AML-193 (cell line): ENCODE results near the gene C5AR2.
A peak's percentile ranks its signal among the peaks of the same experiment; 100 is the strongest.
"Not testable (repeated sequence)": the region's sequence is repeated elsewhere in the genome, so short reads cannot be mapped to it uniquely, and the experiment has no call there.

Experiments used
- DNase-seq, 2 experiments: peaks; one replicate each; lab custom pipeline; 2025; lab: John Stamatoyannopoulos, UW

C5AR2 gene

DNA sequence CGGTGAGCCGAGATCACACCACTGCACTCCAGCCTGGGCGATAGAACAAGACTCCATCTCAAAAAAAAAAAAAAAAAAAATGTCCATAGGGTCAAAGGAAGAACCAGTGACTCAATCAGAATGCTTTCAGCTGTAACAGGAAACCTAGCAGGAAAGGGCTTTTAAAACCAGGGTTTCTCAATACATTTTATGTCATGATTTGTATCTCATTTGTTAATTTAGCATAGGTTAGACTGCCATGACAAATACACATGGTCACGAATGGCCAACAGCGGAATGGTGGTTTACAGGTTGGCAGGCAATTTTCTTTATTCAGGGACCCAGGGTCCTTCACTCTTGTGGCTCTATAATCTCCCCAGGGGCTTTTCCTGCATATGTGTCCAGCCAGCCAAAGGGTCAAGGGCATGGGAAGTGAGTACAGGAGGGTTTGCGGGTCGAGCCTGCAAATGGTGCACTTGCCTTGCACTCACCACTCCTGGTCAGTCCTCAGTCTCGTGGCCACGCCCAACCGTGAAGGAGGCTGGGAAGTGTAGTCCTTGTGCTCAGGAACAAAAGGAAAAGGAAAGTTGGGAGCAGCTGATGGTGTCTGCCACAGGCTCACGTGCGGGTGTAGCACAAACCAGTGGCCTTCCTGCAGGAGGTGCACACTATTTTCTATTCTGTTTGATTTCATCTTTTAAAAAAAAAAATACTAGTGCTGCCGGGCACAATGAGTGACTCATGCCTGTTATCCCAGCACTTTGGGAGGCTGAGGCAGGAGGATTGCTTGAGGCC is 32.0 kb downstream of the C5AR2 start:
- DNase-seq, result peak; percentile 77 to 86

- DNase-seq, result not testable (repeated sequence)
These were observed 33.5 kb downstream of the C5AR2 start for GRCh38 chr19:47365455-47365854.

DNA sequence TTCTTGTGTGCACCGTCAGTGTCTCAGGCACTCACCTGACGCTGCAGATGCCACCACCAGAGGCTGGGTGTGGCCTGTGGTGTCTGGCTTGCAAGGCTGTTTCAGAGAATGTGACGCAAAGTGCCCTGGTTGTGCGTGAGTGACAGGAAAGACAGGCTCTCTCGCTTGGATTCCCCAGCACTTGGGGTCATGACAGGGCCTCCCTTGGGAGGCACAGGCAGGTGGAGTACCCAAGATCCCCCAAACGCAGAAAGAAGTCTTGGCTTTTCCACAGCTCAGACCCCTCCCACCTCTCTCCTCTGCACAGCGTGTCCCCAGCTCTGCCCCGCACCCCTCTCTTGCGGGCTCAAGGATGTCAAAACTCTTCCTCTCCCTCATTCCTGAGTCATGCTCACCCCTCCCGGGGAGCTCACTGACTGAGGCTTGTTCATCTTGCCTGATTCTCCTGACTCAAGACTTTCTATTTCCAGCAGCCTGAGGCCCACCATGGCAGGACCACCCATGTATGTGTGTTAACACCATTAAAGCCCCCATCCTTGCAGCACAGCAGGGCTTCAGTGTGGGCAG is 38.2 kb downstream of the C5AR2 start:
- DNase-seq, result peak; percentile 70 to 84

- no peak for DNase-seq
These were observed 39.3 kb downstream of the C5AR2 start for GRCh38 chr19:47371261-47371660.

DNA sequence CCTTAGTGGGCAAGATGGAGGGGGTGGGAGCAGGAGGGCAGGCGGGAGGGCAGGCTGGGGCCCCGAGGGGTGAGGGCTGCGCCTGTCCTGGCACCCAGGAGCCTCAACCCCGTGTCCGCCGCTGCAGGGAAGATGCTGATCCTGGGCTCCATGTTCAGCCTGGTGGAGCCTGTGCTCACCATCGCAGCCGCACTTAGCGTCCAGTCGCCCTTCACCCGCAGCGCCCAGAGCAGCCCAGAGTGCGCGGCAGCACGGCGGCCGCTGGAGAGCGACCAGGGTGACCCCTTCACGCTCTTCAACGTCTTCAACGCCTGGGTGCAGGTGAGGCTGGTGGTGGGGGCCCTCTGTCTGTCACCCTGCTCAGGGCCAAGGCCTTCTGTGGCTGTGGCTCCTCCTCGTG is 40.6 kb downstream of the C5AR2 start:
- no peak for DNase-seq

DNA sequence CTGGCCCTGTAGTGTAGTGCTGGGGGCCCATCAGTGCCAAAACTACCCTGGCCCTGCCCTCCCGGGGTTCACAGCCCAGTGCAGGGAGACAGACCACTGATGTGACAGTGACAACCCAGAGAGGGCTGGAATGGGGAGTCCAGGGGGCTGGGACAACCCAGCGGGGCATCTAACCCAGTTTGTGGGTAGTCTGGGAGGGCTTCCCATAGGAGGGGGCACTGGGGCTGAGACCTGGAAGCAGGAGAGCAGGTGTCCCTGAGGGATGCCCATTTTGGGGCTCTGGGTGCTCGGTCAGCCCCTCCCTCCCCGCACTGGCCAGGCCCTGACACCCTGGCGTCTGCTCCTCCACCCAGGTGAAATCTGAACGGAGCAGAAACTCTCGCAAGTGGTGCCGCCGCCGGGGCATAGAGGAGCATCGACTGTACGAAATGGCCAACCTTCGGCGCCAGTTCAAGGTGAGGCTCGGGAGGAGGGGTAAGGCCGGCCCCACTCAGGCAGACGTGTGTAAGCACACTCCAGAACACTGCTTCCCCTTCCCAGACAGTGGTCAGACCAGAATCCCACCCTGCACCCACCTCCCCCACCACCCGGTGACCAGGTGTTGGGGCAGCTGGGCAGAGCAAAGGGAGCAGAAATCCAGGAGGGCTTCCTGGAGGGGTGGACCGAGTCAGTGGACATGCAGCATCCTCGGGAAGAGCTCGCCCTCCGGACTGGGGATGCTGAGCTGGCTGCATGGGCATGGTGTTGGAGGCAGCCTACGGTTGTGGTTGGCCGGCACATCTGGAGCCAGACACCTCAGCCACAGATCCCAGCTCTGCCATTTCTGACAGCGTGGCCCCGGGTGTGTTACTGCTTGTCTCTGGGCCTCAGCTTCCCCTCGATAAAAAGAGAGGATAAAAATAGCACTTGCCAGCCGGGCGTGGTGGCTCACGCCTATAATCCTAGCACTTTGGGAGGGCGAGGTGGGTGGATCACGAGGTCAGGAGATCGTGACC is 41.6 kb downstream of the C5AR2 start:
- no peak for DNase-seq

- DNase-seq, result no peak
These were observed 43.1 kb downstream of the C5AR2 start for GRCh38 chr19:47374876-47375693.

- DNase-seq, result no peak
These were observed 44.0 kb downstream of the C5AR2 start for GRCh38 chr19:47375694-47376588.

DNA sequence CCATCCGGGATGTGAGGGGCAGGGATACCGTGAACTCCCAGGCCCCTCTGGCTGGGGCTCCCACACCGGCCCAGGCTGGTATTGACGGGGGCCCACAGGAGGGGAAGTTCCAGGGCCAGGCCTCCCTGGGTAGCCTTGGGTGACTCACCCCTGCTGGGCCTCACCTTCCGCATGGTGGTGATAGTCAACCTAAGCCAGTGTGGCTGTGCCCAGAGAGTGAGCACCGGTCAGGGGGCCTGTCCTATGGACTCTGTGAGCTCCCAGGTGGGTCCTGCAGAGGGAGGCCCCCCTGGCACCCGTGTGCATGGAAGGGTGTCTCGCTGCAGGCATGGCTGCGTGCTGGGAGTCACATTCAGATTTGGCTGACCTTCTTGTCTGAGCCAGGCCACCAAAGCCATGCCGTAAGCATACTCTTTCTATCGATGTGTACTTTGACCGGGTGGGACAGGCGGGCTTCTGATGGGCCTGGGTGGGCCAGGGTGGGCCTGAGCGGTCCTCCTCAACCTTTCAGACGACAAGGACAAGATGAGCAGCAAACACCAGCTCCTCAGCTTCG is 44.7 kb downstream of the C5AR2 start:
- no peak for DNase-seq

GRCh38 chr19:47377208-47377701 is 45.3 kb downstream of the C5AR2 start:
- no peak for DNase-seq

- no peak for DNase-seq
These were observed 45.8 kb downstream of the C5AR2 start for GRCh38 chr19:47377801-47378200.

- DNase-seq, result no peak
These were observed 46.3 kb downstream of the C5AR2 start for GRCh38 chr19:47378246-47378645.

- DNase-seq, result no peak
These were observed 47.5 kb downstream of the C5AR2 start for GRCh38 chr19:47379381-47379938.

GRCh38 chr19:47380559-47380958 is 48.6 kb downstream of the C5AR2 start:
- no peak for DNase-seq

DNA sequence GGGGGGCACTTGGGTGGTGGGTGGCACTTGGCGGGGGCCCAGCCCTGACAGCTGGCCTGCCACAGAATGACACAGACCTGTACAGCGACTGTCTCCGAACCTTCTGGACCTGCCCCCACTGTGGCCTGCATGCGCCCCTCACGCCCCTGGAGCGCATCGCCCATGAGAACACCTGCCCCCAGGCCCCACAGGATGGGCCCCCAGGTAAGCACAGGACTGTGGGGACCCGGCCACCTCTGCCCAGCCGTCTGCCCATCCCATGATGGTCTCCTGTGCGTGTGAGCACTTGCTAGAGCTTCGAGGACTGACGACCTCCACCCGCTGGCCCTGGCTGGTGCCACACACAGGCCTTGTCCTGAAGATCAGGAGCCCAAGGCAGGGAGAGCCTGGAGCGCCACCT is 49.1 kb downstream of the C5AR2 start:
- DNase-seq, result no peak

DNA sequence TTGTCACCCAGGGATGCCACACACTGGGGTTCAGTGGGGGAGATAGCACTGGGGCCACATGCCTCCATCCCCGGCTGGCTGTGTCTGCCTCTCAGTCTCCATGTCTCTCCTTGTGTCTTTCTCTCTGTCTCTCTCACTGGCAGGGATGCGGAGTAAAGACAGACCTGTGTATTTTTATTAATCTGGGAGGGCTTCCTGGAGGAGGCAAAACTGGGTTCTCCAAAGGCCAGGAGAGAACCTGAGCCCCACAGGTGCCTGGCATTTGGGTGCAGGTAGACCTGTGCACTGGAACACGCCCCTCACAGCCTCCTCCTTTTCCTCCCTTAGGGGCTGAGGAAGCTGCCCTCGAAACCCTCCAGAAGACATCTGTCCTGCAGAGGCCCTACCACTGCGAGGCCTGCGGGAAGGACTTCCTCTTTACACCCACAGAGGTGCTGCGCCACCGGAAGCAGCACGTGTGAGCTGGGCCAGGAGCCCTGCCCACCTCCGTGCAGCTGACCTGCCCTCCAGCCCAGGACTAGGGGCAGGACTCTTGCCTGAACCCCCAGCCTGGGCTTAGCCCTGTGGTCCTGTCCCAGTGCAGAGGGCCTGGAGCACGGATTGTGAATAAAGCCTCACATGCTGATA is 49.8 kb downstream of the C5AR2 start:
- DNase-seq, result peak in 1 of 2 experiments; percentile 16

DNA sequence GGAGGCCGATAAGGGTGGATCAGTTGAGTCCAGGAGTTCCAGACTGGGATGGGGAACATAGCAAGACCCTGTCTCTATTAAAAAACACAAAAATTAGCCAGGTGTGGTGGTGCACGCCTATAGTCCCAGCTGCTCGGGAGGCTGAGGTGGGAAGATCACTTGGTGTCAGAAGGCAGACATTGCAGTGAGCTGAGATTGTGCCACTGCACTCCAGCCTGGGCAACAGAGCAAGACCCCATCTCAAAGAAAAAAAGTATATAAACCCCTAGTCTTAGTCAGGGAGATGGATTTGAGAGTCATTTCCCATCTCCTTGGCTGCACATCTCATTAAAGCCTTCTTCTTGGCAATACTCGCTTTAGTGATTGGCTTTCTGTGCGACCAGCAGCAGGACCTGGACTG is 51.9 kb downstream of the C5AR2 start:
- DNase-seq, result not testable (repeated sequence)

DNA sequence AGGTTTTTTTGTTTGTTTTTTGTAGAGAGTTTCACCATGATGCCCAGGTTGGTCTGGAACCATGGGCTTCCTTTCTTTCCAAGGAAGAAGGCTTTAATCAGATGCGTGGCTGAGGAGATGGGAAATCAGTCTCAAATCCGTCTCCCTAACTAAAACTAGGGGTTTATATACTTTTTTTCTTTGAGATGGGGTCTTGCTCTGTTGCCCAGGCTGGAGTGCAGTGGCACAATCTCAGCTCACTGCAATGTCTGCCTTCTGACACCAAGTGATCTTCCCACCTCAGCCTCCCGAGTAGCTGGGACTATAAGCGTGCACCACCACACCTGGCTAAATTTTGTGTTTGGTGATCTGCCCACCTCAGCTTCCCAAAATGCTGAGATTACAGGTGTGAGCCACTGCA is 52.6 kb downstream of the C5AR2 start:
- DNase-seq, result not testable (repeated sequence)

- DNase-seq, result not testable (repeated sequence)
These were observed 54.6 kb downstream of the C5AR2 start for GRCh38 chr19:47386582-47386981.
